Measurements from ENCODE around the gene UBR7.

UBR7 gene

GRCh38 chr14:93263416-93263815, 56.4 kb downstream of the UBR7 start:
- DNase-seq = no peak

- DNase-seq = no peak
Measured at GRCh38 chr14:93266127-93266526, 59.1 kb downstream of the UBR7 start.

- DNase-seq = no peak
Measured at GRCh38 chr14:93267149-93267711, 60.2 kb downstream of the UBR7 start.

- DNase-seq = no peak
Measured at GRCh38 chr14:93268406-93268805, 61.4 kb downstream of the UBR7 start.

- no peak for DNase-seq
Measured at GRCh38 chr14:93269341-93270068, 62.4 kb downstream of the UBR7 start.

- DNase-seq = no peak
Measured at GRCh38 chr14:93271111-93271510, 64.1 kb downstream of the UBR7 start.

GRCh38 chr14:93274055-93274806, 67.2 kb downstream of the UBR7 start:
- DNase-seq = no peak

- DNase-seq = no peak
Measured at GRCh38 chr14:93276031-93276716, 69.1 kb downstream of the UBR7 start.

Data from CD4-positive, alpha-beta T cell treated with Interleukin-12 subunit alpha and Interleukin-12 subunit beta, for 1 hour (primary cell).